HEK293 (cell line): Measurements from ENCODE around the gene CAPN13.

Experiments used
- CTCF ChIA-PET: fragments of 350-600 bp; formaldehyde crosslinking; extraction: SDS; loops from one replicate; lab custom pipeline; 2021; ENCODE audit warnings: antibody characterized with exemption; lab: Yijun Ruan, JAX
- POLR2A ChIA-PET: fragments of 300-600 bp; formaldehyde crosslinking; extraction: SDS; loops from one replicate; lab custom pipeline; 2020; ENCODE audit warnings: antibody characterized with exemption, inconsistent platforms; lab: Yijun Ruan, JAX
- H3K27ac ChIP-seq: fragments of 200-500 bp; sonication (Bioruptor generic); 2 replicates; pipeline ENCODE4 v1.5.1; 2014; ENCODE audit warnings: low read depth, low read length, control low read depth, inconsistent platforms; ENCODE audit errors: extremely low read depth
- H3K36me3 ChIP-seq, 2 experiments: fragments of 200-500 bp in 1 of 2; sonication (Bioruptor generic) in 1 of 2; 1 replicate in 1 of 2; 2 replicates in 1 of 2; pipeline ENCODE4 v1.5.1; 2014 to 2017; ENCODE audit warnings: inconsistent platforms in 2 of 2, low read length in 2 of 2; ENCODE audit not compliant: control insufficient read depth in 2 of 2, insufficient read depth in 1 of 2
- H3K4me1 ChIP-seq: fragments of 200-500 bp; sonication (Bioruptor generic); 2 replicates; pipeline ENCODE4 v1.5.1; 2014; ENCODE audit warnings: mild to moderate bottlenecking, low read length, inconsistent platforms; ENCODE audit not compliant: control insufficient read depth, insufficient read depth
- H3K4me3 ChIP-seq: 2 replicates; pipeline ENCODE4 v1.5.1; 2011; ENCODE audit warnings: low read depth, mild to moderate bottlenecking, control low read depth, low read length, moderate library complexity
- H3K9me3 ChIP-seq: fragments of 200-500 bp; sonication (Bioruptor generic); 2 replicates; pipeline ENCODE4 v1.5.1; 2014; ENCODE audit warnings: low read depth, low read length, inconsistent platforms; ENCODE audit not compliant: control insufficient read depth, insufficient read depth
- FEZF1 ChIP-seq: fragments of 450-650 bp; formaldehyde crosslinking; IDR thresholded peaks from 2 replicates; pipeline ENCODE4 v1.5.1; 2016; ENCODE audit warnings: missing biosample characterization, missing genetic modification characterization
- HOXD13 ChIP-seq: sonication (generic); formaldehyde crosslinking; IDR thresholded peaks from 2 replicates; pipeline ENCODE4 v1.8.0; 2022; ENCODE audit warnings: missing genetic modification reagents, borderline replicate concordance
- TRIM28 ChIP-seq: IDR thresholded peaks from 2 replicates; pipeline ENCODE4 v1.6.1; 2011; ENCODE audit warnings: low read length, control low read depth, borderline replicate concordance
- ZBTB48 ChIP-seq: fragments of 450-650 bp; formaldehyde crosslinking; IDR thresholded peaks from 2 replicates; pipeline ENCODE4 v1.5.1; 2016; ENCODE audit warnings: missing biosample characterization, missing genetic modification characterization
- ZBTB8A ChIP-seq: fragments of 450-650 bp; formaldehyde crosslinking; IDR thresholded peaks from 2 replicates; pipeline ENCODE4 v1.5.1; 2016; ENCODE audit warnings: missing biosample characterization, missing genetic modification characterization
- ZIC2 ChIP-seq: fragments of 450-650 bp; formaldehyde crosslinking; IDR thresholded peaks from 2 replicates; pipeline ENCODE4 v1.5.1; 2016; ENCODE audit warnings: missing biosample characterization, missing genetic modification characterization
- ZNF138 ChIP-seq: fragments of 450-650 bp; formaldehyde crosslinking; IDR thresholded peaks from 2 replicates; pipeline ENCODE4 v1.5.1; 2016; ENCODE audit warnings: missing biosample characterization, missing genetic modification characterization, borderline replicate concordance
- ZNF140 ChIP-seq: fragments of 450-650 bp; formaldehyde crosslinking; IDR thresholded peaks from 2 replicates; pipeline ENCODE4 v1.5.1; 2016; ENCODE audit warnings: missing biosample characterization, missing genetic modification characterization
- ZNF157 ChIP-seq: fragments of 450-650 bp; formaldehyde crosslinking; IDR thresholded peaks from 2 replicates; pipeline ENCODE4 v1.5.1; 2016; ENCODE audit warnings: missing biosample characterization, missing genetic modification characterization
- ZNF24 ChIP-seq: fragments of 450-650 bp; formaldehyde crosslinking; IDR thresholded peaks from 2 replicates; pipeline ENCODE4 v1.5.1; 2016; ENCODE audit warnings: missing biosample characterization, missing genetic modification characterization
- ZNF341 ChIP-seq: fragments of 450-650 bp; formaldehyde crosslinking; IDR thresholded peaks from 2 replicates; pipeline ENCODE4; 2016; ENCODE audit warnings: low read depth, missing biosample characterization, missing genetic modification characterization
- ZNF548 ChIP-seq: fragments of 450-650 bp; formaldehyde crosslinking; IDR thresholded peaks from 2 replicates; pipeline ENCODE4 v1.5.1; 2016; ENCODE audit warnings: missing biosample characterization, missing genetic modification characterization
- ZNF621 ChIP-seq: fragments of 450-650 bp; formaldehyde crosslinking; IDR thresholded peaks from 2 replicates; pipeline ENCODE4 v1.5.1; 2017; ENCODE audit warnings: missing biosample characterization, missing genetic modification characterization
- ZNF623 ChIP-seq: fragments of 450-650 bp; formaldehyde crosslinking; IDR thresholded peaks from 2 replicates; pipeline ENCODE4 v1.5.1; 2016; ENCODE audit warnings: missing biosample characterization, missing genetic modification characterization
- ZNF701 ChIP-seq: fragments of 450-650 bp; formaldehyde crosslinking; IDR thresholded peaks from 2 replicates; pipeline ENCODE4 v1.5.1; 2016; ENCODE audit warnings: missing biosample characterization, missing genetic modification characterization
- ZNF776 ChIP-seq: fragments of 450-650 bp; formaldehyde crosslinking; IDR thresholded peaks from 2 replicates; pipeline ENCODE4 v1.5.0; 2017; ENCODE audit warnings: missing biosample characterization, missing genetic modification characterization, borderline replicate concordance
- TF ChIP-seq, protein P1 (sequence below): fragments of 450-650 bp; formaldehyde crosslinking; IDR thresholded peaks from 2 replicates; pipeline ENCODE4 v1.5.1; 2017; ENCODE audit warnings: missing biosample characterization, missing genetic modification characterization
- TF ChIP-seq, protein P2 (sequence below): fragments of 450-650 bp; formaldehyde crosslinking; IDR thresholded peaks from 2 replicates; pipeline ENCODE4 v1.5.1; 2016; ENCODE audit warnings: missing biosample characterization, missing genetic modification characterization, low read depth
- TF ChIP-seq, protein P3 (sequence below): fragments of 450-650 bp; formaldehyde crosslinking; IDR thresholded peaks from 2 replicates; pipeline ENCODE4 v1.5.1; 2016; ENCODE audit warnings: missing biosample characterization, missing genetic modification characterization
- TF ChIP-seq, protein P4 (sequence below): fragments of 450-650 bp; IDR thresholded peaks from 2 replicates; pipeline ENCODE4 v1.5.1; 2018; ENCODE audit warnings: missing biosample characterization, missing genetic modification characterization
- TF ChIP-seq, protein P5 (sequence below): IDR thresholded peaks from 2 replicates; pipeline ENCODE4 v1.6.1; 2011; ENCODE audit warnings: mild to moderate bottlenecking, low read depth, low read length, borderline replicate concordance
- TF ChIP-seq, protein P6 (sequence below): fragments of 450-650 bp; formaldehyde crosslinking; IDR thresholded peaks from 2 replicates; pipeline ENCODE4 v1.5.1; 2017; ENCODE audit warnings: missing biosample characterization, missing genetic modification characterization
- TF ChIP-seq, protein P7 (sequence below): fragments of 450-650 bp; formaldehyde crosslinking; optimal IDR thresholded peaks from 2 replicates; pipeline ENCODE3; 2016; ENCODE audit warnings: missing biosample characterization, mild to moderate bottlenecking, missing genetic modification characterization

The CAPN13 gene

DNA sequence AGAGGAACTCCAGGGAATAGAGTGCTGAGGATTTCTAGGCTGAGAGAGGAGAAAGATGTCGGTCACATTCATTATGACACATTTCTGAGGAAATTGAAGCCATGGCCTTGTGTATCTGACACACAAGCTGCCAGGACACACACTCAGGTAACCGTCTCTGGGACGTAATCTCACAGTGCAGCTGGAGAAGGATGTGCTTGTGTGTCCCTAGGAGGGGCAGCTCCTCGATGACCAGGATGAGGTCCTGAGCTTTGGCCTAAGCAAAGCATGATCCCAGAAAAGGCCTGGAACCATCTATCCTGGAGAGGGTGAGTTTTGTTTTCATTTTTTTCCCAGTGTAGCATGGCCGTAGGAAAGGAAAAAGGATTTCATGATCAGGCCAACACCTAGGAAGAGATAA, 102.2 kb downstream of the CAPN13 start:
- Histone ChIP-seq H3K4me3 (no peak overlapping the region), H3K4me1 (no peaks in the 10 kb centered on the region), H3K36me3 (no peaks in the 10 kb centered on the region), H3K27ac (no peak overlapping the region), H3K9me3 (no peaks in the 10 kb centered on the region)
- POLR2A ChIA-PET = interaction anchor here (1.2 kb wide), 1 partner anchor 473 kb away, joined by 4 read pairs; no protein-coding TSS in a partner anchor
- CTCF ChIA-PET = interaction anchor here (1.3 to 13.3 kb wide), 6 partner anchors 11 to 538 kb away, joined by 3 to 358 read pairs (median 10); no protein-coding TSS in a partner anchor
- no peak for TF ChIP-seq HOXD13 (CRISPR knock-in tag)
- TF ChIP-seq ZNF24 (tag by site-specific recombination) = no peak
- TF ChIP-seq ZNF621 (tag by site-specific recombination) = no peak
- TF ChIP-seq ZBTB48 (tag by site-specific recombination) = no peak
- TF ChIP-seq, protein P1, sequence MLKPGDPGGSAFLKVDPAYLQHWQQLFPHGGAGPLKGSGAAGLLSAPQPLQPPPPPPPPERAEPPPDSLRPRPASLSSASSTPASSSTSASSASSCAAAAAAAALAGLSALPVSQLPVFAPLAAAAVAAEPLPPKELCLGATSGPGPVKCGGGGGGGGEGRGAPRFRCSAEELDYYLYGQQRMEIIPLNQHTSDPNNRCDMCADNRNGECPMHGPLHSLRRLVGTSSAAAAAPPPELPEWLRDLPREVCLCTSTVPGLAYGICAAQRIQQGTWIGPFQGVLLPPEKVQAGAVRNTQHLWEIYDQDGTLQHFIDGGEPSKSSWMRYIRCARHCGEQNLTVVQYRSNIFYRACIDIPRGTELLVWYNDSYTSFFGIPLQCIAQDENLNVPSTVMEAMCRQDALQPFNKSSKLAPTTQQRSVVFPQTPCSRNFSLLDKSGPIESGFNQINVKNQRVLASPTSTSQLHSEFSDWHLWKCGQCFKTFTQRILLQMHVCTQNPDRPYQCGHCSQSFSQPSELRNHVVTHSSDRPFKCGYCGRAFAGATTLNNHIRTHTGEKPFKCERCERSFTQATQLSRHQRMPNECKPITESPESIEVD (tag by site-specific recombination) = no peak
- no peak for TF ChIP-seq ZNF140 (tag by site-specific recombination)
- no peak for TF ChIP-seq TRIM28
- TF ChIP-seq, protein P2, sequence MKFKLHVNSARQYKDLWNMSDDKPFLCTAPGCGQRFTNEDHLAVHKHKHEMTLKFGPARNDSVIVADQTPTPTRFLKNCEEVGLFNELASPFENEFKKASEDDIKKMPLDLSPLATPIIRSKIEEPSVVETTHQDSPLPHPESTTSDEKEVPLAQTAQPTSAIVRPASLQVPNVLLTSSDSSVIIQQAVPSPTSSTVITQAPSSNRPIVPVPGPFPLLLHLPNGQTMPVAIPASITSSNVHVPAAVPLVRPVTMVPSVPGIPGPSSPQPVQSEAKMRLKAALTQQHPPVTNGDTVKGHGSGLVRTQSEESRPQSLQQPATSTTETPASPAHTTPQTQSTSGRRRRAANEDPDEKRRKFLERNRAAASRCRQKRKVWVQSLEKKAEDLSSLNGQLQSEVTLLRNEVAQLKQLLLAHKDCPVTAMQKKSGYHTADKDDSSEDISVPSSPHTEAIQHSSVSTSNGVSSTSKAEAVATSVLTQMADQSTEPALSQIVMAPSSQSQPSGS (tag by site-specific recombination) = no peak

DNA sequence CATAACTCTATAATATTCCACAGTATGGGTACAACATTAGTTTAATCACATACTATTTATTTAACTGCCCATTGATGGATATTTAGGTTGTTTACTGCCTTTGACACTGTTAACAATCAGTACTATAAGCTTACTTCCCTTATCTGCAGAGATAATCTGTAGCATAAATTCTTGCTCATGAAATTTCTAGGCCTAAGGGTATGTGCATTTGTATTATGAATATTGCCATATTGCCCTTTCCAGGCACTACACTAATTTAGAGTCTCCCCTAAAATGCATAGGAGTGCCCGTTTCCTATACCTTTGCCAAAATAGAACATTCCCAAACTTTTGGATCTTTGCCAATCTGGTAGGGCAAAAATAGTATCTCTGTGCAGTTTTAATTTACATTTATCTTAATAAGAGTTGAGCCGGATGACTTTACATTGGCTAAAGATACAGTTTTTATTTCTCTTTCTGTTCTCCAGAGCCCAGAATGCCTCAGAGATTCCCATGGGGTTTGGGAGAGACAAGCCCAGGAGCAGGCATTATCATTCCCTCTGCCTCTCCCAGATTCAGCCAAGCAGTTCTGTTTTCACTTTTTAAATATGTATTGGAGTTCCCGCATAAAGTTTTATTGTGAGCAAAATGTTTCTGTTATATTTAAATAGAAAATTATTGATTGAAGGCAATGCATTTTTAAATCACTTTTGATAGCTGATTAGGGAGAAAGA, 102.8 kb downstream of the CAPN13 start:
- no peaks in the 10 kb centered on the region for H3K9me3 ChIP-seq
- no peak for TF ChIP-seq FEZF1 (tag by site-specific recombination)
- TF ChIP-seq, protein P3, sequence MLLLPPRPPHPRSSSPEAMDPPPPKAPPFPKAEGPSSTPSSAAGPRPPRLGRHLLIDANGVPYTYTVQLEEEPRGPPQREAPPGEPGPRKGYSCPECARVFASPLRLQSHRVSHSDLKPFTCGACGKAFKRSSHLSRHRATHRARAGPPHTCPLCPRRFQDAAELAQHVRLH = no peak
- TF ChIP-seq, protein P4, sequence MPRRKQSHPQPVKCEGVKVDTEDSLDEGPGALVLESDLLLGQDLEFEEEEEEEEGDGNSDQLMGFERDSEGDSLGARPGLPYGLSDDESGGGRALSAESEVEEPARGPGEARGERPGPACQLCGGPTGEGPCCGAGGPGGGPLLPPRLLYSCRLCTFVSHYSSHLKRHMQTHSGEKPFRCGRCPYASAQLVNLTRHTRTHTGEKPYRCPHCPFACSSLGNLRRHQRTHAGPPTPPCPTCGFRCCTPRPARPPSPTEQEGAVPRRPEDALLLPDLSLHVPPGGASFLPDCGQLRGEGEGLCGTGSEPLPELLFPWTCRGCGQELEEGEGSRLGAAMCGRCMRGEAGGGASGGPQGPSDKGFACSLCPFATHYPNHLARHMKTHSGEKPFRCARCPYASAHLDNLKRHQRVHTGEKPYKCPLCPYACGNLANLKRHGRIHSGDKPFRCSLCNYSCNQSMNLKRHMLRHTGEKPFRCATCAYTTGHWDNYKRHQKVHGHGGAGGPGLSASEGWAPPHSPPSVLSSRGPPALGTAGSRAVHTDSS (tag by site-specific recombination) = no peak
- no peak for TF ChIP-seq ZNF138 (tag by site-specific recombination)
- TF ChIP-seq ZBTB8A (tag by site-specific recombination) = no peak
- TF ChIP-seq, protein P5, sequence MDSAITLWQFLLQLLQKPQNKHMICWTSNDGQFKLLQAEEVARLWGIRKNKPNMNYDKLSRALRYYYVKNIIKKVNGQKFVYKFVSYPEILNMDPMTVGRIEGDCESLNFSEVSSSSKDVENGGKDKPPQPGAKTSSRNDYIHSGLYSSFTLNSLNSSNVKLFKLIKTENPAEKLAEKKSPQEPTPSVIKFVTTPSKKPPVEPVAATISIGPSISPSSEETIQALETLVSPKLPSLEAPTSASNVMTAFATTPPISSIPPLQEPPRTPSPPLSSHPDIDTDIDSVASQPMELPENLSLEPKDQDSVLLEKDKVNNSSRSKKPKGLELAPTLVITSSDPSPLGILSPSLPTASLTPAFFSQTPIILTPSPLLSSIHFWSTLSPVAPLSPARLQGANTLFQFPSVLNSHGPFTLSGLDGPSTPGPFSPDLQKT = no peak
- TF ChIP-seq, protein P6, sequence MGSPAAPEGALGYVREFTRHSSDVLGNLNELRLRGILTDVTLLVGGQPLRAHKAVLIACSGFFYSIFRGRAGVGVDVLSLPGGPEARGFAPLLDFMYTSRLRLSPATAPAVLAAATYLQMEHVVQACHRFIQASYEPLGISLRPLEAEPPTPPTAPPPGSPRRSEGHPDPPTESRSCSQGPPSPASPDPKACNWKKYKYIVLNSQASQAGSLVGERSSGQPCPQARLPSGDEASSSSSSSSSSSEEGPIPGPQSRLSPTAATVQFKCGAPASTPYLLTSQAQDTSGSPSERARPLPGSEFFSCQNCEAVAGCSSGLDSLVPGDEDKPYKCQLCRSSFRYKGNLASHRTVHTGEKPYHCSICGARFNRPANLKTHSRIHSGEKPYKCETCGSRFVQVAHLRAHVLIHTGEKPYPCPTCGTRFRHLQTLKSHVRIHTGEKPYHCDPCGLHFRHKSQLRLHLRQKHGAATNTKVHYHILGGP (tag by site-specific recombination) = no peak
- TF ChIP-seq, protein P7, sequence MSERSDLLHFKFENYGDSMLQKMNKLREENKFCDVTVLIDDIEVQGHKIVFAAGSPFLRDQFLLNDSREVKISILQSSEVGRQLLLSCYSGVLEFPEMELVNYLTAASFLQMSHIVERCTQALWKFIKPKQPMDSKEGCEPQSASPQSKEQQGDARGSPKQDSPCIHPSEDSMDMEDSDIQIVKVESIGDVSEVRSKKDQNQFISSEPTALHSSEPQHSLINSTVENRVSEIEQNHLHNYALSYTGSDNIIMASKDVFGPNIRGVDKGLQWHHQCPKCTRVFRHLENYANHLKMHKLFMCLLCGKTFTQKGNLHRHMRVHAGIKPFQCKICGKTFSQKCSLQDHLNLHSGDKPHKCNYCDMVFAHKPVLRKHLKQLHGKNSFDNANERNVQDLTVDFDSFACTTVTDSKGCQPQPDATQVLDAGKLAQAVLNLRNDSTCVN (tag by site-specific recombination) = no peak
- TF ChIP-seq ZNF548 (tag by site-specific recombination) = no peak
- no peak for TF ChIP-seq ZIC2 (tag by site-specific recombination)
- TF ChIP-seq ZNF157 = no peak
- TF ChIP-seq ZNF341 (tag by site-specific recombination) = no peak
- TF ChIP-seq ZNF776 = no peak
- no peak for TF ChIP-seq ZNF623 (tag by site-specific recombination)
- no peak for TF ChIP-seq ZNF701 (tag by site-specific recombination)
- TF ChIP-seq, all 188 proteins: peak for 0
- Histone ChIP-seq H3K4me3 (no peak overlapping the region), H3K27ac (no peak overlapping the region), H3K4me1 (no peaks in the 10 kb centered on the region), H3K36me3 (no peaks in the 10 kb centered on the region)
- ChIA-PET CTCF (interaction anchor here (0.7 to 13.3 kb wide), 7 partner anchors 10 to 547 kb away, joined by 3 to 358 read pairs (median 5); no protein-coding TSS in a partner anchor), POLR2A (no interaction called here)
